Fibroblast of the aortic adventitia (primary cell): ENCODE results near the gene PRDM16. TPM values are rescaled to one million over a fixed set of nuclear protein-coding genes. Genes with fewer than 3 reads are reported as not detected.

ENCODE experiments used
- DNase-seq: peaks from one replicate; pipeline ENCODE4 v3.0.0-alpha.2; 2010; ENCODE audit warnings: low read depth
- H3K4me3 ChIP-seq: 2 replicates; pipeline ENCODE4 v1.5.1; 2011; ENCODE audit warnings: low read depth, mild to moderate bottlenecking, control low read depth, low read length, moderate library complexity
- total RNA-seq: library from RNA; depleted of rRNA; stranded (reverse); fragments of >200 nt; gene quantifications from 2 replicates; pipeline ENCODE4 v1.2.3, GENCODE V29; 2012; ENCODE audit warnings: low replicate concordance
- TF ChIP-seq, protein P1 (sequence below): IDR thresholded peaks from 2 replicates; pipeline ENCODE4 v1.5.1; 2011; ENCODE audit warnings: mild to moderate bottlenecking, low read length, control low read depth, inconsistent platforms; ENCODE audit not compliant: insufficient read depth

PRDM16 gene
- total RNA-seq, 1 donor: 11.3 TPM

DNA sequence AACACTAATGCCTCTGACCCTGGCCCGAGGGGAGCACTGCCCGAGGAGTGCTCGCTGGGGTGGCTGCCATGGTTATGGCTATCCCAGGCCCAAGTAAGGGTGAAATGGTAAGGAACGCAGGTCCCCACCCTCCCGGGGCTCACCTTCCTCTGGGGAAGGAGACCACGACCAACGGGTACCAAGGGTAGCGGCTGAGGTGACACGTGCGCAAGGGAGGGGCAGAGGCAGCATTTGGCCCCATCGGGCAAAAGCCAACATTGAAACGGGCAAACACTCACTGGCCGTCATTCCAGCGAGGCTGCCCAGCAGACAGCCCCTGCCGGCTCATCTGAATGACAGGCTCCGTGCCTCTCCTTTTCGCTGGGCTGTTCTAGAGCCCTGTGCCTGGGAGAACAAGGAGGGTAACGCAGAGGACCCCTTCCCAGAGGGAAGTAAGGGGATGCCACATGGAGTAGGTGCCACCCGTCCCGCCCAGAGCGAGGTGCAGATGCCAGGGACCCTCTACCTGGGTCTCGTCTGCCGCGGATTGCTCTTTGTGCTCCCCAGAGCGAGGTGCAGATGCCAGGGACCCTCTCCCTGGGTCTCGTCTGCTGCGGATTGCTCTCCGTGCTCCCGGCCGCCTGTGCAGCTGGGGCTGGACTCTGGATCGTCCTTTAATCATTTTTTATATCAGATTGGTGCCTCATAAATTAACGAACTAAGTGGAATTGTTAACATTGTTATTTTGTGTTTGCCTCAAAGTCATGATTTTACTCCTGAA lies 31.5 kb upstream of the PRDM16 start:
- no peak for DNase-seq
- no peak overlapping the region for H3K4me3 ChIP-seq
- TF ChIP-seq, protein P1, sequence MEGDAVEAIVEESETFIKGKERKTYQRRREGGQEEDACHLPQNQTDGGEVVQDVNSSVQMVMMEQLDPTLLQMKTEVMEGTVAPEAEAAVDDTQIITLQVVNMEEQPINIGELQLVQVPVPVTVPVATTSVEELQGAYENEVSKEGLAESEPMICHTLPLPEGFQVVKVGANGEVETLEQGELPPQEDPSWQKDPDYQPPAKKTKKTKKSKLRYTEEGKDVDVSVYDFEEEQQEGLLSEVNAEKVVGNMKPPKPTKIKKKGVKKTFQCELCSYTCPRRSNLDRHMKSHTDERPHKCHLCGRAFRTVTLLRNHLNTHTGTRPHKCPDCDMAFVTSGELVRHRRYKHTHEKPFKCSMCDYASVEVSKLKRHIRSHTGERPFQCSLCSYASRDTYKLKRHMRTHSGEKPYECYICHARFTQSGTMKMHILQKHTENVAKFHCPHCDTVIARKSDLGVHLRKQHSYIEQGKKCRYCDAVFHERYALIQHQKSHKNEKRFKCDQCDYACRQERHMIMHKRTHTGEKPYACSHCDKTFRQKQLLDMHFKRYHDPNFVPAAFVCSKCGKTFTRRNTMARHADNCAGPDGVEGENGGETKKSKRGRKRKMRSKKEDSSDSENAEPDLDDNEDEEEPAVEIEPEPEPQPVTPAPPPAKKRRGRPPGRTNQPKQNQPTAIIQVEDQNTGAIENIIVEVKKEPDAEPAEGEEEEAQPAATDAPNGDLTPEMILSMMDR: no peak

DNA sequence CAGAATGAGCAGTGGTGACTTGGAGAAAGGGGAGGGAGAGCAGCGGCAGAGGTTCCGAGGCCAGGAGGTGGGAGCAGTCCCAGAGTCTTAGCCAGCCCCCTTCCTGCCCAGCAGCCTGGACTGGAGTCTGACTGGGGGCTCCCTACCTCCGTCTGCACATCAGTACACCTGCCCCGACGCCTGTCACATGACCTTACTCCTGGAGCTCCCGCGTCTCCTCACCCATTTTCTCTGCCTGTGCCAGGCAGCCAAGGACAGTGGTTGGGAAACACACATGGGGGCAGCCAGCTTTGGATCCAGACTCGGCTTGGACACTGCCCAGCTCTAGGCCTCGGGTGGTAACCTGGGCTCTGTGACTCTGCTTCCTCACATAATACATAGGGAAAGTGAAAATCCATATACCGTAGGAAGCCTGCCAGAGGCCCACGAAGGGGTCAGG lies 30.9 kb upstream of the PRDM16 start:
- TF ChIP-seq, protein P1: no peak
- H3K4me3 ChIP-seq: no peak overlapping the region
- DNase-seq: no peak

DNA sequence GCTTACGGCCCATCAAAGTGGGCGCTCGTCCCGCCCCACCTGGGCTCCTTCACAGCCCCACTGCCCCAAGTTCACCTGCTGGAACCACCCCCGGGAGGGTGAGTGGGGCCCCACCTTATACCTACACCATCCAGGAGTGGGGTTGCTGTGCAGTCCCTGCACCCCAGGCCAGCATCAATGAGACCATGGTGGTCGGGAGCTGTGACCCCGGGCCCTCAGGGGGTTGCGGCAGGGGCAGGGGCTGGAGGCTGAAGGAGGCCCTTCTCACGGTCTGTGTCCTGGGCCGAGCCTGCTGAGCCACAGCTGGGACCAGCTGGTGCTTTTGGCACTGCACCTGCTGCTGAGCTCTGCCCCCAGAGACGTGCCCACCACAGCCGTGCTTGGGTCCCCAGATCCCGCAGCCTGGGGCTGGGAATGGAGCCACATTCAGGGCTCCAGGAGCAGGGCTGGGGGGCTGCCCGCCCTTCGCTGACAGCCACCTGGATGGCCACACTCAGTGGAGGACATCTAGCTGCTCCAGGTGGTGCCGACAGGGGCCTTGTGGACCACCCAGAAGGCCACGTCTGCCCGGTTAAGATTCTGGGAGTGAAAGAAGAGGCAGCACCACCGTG lies 30.3 kb upstream of the PRDM16 start:
- no peak for DNase-seq
- TF ChIP-seq, protein P1: no peak
- H3K4me3 ChIP-seq: no peak overlapping the region

DNA sequence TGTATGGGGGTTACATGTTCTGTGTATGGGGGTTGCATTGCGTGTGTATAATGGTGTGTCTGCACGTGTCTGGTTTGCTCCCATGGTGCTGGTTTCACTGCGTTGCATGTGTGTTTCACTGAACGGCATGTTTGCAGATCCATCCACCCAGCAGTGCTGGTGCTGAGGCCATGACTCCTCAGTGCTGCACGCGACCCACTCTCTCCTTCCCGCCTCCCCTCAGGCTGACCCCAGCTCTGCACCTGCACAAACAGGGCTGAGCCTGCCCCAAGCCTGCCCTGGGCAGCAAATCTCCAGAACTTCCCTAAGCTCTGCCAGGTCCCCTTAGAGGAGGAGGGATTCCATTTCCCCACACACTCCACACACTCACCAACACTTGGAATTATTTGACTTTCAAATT lies 29.0 kb upstream of the PRDM16 start:
- no peak for DNase-seq
- TF ChIP-seq, protein P1: no peak

DNA sequence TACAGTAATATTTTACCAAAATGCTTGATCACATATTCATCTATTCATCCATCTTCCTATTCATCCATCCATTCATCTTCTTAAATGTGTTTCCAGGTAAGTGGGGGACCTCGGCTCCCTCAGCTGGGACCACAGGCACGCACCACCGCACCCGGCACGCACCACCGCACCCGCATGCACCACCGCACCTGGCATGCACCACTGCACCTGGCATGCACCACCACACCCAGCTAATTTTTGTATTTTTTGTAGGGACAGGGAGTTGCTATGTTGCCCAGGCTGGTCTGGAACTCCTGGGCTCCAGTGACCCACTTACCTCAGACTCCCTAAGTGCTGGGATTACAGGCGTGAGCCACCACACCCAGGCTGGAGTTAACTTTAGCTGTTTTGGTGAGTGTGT lies 26.5 kb upstream of the PRDM16 start:
- DNase-seq: no peak
- no peak overlapping the region for H3K4me3 ChIP-seq
- TF ChIP-seq, protein P1: no peak

More for the DNA sequence above, 29.0 kb upstream of the PRDM16 start:
- H3K4me3 ChIP-seq: no peak overlapping the region

DNA sequence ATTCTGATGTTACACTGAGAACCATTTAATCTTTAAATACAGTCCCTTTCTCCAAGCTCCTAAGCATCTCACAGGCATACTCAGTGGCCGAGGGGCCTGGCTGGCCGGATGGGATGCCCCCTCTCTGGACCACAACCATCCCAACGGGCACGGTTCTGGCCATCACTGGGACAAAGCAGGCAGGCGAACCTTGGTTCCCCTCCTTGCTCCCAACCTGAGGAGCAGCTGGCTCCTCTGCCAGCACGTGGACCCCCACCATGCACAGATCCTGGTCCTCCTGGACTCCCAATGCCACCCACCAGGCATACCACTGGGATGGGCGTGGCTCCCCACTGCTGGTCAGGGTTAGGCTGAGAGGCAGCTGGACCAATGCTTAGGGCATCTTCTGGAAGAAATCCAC lies 19.8 kb upstream of the PRDM16 start:
- TF ChIP-seq, protein P1: no peak
- H3K4me3 ChIP-seq: no peak overlapping the region
- no peak for DNase-seq
